Dermis lymphatic vessel endothelial cell (primary cell): ENCODE results near the gene RNF222. TPM values are rescaled to one million over a fixed set of nuclear protein-coding genes. Genes with fewer than 3 reads are reported as not detected.

Experiments
- total RNA-seq: library from RNA; depleted of rRNA; stranded (reverse); fragments of >200 nt; gene quantifications from 2 replicates; pipeline ENCODE4 v1.2.1, GENCODE V29; 2014

The RNF222 gene
- not detected in 2 replicates for total RNA-seq

DNA sequence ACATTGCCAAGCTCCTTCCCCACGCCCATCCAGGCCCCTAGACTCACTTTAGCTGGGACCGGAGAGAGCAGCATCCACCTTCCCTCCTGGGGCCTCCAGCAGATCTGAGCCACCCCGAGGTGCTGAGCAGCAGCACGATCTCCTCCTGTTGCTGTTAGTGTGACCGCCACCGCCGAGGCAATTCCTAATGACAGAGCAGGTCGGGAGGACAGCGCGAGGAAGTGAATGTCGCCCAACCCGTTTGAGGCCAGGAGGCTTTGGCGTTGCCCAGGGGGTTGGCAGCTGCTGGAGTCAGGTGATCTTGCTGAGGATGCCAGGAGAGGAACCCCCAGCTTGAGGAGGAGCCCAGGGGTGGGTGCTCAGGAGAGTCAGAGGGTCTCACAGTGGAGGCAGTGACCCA lies at the start of gene RNF222:
Gene RNF222 (minus strand): TSS at position 192 of the 400 bp plus-strand sequence. CDS start 4,366 bp downstream, outside the sequence.

DNA sequence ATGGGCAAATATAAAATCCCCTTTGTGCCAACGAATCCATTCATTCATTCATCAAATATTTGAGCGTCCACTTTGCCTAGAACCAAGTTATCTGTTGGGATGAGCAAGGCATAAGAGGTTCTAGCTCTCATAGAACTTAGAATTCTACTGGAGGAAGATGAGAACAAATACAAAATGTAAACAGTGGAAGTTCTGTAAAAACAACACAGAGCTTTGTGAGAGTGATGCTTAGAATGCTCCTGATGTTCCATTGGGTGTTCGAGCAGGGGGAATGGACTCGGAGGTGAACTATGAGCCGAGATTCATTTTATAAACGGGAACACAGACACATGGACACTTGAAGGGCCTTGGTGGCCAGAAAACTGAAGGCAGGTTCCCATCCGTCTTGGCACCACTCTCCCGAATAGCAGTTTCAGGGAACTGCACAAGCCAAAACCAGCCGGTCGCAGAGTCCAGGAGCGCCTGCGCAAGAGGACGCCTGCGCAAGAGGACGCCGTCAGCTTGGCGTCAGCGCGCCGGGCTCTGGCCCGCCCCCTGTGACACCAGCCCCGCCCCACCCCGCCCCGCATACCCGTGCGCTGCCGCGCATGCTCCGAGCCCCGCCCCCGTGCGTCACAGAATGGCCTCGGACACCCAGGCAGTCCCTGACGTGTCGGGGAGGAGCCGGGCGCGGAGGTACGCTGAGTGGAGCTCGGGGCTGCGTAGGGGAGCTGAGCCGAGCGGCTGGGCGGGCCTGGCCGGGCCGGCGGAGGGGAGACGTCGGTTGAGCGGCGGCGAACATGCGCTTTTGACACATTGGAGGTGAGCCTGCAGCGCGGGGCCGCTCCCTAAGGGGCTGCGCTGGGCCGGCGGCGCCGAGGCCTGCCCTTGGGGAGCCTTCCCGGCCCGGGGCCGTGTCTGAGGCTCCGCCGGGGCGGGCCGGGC lies 37.9 kb upstream of the RNF222 start, which contains the start of gene NDEL1:
Gene NDEL1 (plus strand): TSS at position 640 of the 924 bp plus-strand sequence. CDS start 8,388 bp downstream, outside the sequence.

DNA sequence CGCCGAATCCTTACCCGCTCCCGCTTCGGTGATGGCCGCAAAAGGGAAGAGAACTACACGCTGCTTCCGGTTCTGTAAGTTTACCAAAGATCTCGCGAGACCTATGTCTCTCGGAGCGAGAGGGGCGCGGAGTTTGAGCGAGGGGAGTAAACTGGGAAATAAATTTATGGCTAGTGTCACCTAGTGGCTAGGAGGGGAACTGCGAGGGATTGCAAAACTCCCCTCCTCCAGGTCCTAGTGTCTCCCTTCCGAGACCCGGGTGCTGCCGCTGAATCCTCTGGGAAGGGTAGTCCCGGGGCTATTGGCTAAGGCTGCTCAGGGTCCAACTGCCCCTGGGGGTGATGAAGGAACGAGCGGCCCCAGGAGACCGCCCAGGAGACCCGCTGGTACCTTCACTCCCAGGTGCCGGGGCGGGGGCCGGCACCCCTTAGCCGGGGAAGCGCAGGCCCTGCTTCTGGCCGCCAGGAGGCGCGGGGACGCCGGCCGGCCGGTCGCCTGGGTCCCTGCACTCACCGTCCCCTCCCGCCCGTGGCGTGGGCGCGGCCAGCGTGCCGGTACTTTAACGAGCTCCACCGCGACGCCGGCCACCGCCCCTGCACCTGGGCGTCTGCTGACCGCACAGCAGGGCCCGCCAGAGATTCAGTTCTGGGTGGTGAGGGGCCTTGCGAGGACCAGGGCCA lies 14.3 kb downstream of the RNF222 start, which contains the start of gene RPL26:
Gene RPL26 (minus strand): TSS at position 51 of the 680 bp plus-strand sequence. CDS start 883 bp downstream, outside the sequence.

DNA sequence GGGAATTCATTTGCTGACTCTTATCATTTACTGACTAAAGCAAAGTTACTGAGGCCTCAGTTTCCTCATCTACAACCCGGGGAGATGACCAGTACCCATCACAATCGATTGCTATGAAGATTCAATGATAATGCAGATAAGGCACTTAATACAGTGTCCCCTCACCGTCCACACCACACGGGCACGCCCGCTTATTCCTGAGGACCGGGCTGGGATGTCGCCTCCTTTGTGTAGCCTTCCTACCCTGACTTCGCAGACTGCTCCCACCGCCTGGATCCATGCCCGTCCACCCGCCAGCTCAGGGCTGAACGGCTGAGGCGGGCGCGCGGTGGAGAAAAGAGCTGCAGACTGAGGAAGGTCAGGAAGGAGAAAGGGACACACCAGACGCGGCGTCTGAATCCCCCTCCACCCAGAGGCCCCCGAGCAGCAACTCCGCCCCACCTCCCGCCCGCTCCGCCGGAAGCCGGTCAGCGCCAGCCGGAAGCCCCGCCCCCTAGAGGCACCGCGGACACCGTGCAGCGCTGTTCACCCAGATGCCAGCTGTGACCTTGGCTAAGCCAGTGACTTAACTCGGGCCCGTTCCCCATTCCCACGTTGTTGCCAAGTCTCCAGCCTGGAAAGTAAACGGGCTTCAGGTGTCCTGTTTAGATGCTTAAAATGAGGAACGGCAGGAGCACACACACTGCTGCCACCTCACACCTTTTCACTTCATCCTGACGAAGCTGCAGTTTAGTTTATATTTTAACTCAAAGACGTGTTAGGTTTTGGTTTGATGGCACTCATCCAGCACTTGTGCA lies 21.2 kb downstream of the RNF222 start, which contains the start of gene KRABD2:
Gene KRABD2 (minus strand): TSS at position 434 of the 797 bp plus-strand sequence.

Other genes with a start within 250 kb of the RNF222 start
- 9.3 and 13.9 TPM in 2 replicates for gene PER1, start 245.4 kb downstream of the RNF222 start, total RNA-seq
- gene VAMP2, start 234.9 kb downstream of the RNF222 start, total RNA-seq = 4.0 and 4.2 TPM in 2 replicates
- gene TMEM107, start 221.4 kb downstream of the RNF222 start, total RNA-seq = 28.2 and 45.3 TPM in 2 replicates
- 8.5 and 10.7 TPM in 2 replicates for gene BORCS6, start 207.6 kb downstream of the RNF222 start, total RNA-seq
- gene AURKB, start 187.3 kb downstream of the RNF222 start, total RNA-seq = 5.9 and 6.2 TPM in 2 replicates
- gene CTC1, start 149.8 kb downstream of the RNF222 start, total RNA-seq = 5.1 and 6.8 TPM in 2 replicates
- gene PFAS, start 148.5 kb downstream of the RNF222 start, total RNA-seq = 11.5 and 17.3 TPM in 2 replicates
- 8.8 and 12.8 TPM in 2 replicates for gene RANGRF, start 109.2 kb downstream of the RNF222 start, total RNA-seq
- gene SLC25A35, start 102.4 kb downstream of the RNF222 start, total RNA-seq = 0.34 and 0.87 TPM in 2 replicates
- gene ARHGEF15, start 87.6 kb downstream of the RNF222 start, total RNA-seq = 7.3 and 8.3 TPM in 2 replicates
- gene ODF4, start 58.0 kb downstream of the RNF222 start, total RNA-seq = not detected in 2 replicates
- gene RPL26, start 14.6 kb downstream of the RNF222 start, total RNA-seq = 3,416 and 4,163 TPM in 2 replicates
- 33.3 and 37.3 TPM in 2 replicates for gene NDEL1, start 38.1 kb upstream of the RNF222 start, total RNA-seq
- 318 and 337 TPM in 2 replicates for gene MYH10, start 232.9 kb upstream of the RNF222 start, total RNA-seq